ENCODE results near the gene B4GALT7.

DNA sequence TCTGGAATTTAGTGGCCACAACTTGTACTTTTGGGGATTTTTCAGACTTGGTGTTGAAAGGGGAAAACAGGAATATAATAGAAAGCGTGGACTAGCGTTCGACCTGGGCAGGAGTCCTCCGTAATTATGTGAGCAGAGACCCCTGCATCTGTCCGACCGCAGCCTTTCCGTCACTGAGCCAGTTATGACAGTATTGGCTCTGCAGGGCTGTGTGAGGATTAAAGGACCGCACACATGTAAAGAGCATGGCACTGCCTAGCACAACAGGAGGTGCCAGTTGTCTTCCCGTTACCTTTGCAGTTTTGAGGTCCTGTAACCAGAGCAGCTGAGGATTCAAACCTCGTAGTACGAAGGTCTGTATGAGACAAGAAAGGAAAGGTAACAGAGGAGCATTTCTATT is 1.2 kb downstream of the B4GALT7 start:
- TF ChIP-seq, protein P1, sequence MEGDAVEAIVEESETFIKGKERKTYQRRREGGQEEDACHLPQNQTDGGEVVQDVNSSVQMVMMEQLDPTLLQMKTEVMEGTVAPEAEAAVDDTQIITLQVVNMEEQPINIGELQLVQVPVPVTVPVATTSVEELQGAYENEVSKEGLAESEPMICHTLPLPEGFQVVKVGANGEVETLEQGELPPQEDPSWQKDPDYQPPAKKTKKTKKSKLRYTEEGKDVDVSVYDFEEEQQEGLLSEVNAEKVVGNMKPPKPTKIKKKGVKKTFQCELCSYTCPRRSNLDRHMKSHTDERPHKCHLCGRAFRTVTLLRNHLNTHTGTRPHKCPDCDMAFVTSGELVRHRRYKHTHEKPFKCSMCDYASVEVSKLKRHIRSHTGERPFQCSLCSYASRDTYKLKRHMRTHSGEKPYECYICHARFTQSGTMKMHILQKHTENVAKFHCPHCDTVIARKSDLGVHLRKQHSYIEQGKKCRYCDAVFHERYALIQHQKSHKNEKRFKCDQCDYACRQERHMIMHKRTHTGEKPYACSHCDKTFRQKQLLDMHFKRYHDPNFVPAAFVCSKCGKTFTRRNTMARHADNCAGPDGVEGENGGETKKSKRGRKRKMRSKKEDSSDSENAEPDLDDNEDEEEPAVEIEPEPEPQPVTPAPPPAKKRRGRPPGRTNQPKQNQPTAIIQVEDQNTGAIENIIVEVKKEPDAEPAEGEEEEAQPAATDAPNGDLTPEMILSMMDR (IDR thresholded peaks at IDR 0.05 in 8 of 11, conservative IDR thresholded peaks at IDR 0.05 in 3 of 11) = no peak
- TF ChIP-seq POLR2A (IDR thresholded peaks at IDR 0.05) = no peak
- TF ChIP-seq POLR2AphosphoS5 (IDR thresholded peaks at IDR 0.05) = no peak
